PC-3 (cell line): Measurements from ENCODE around the gene HSPB2.

Experiments
- CTCF ChIP-seq: fragments of 300-600 bp; sonication (generic); conservative IDR thresholded peaks from 2 replicates; pipeline ENCODE4 v1.5.1; 2017; ENCODE audit warnings: antibody characterized with exemption, low read depth, mild to moderate bottlenecking, low read length
- EZH2 ChIP-seq: fragments of 300-600 bp; sonication (generic); IDR thresholded peaks from one replicate; pipeline ENCODE4 v1.6.1; 2017; ENCODE audit warnings: antibody characterized with exemption, mild to moderate bottlenecking, low read length; ENCODE audit not compliant: unreplicated experiment

- TF ChIP-seq CTCF (no peak), EZH2 (no peak)
Observed at GRCh38 chr11:111882202-111882601, 30.3 kb upstream of the HSPB2 start.
